ENCODE measurements around the gene TUBB3.

- no peak for TF ChIP-seq CTCF (IDR thresholded peaks at IDR 0.05)
- no peak for TF ChIP-seq POLR2A (IDR thresholded peaks at IDR 0.05)
- TF ChIP-seq POLR2AphosphoS5 (IDR thresholded peaks at IDR 0.05): no peak
Measured at GRCh38 chr16:89921131-89921701, 1.9 kb upstream of the TUBB3 start.

Measured in breast epithelium (tissue), 3 donors.